HS-5 (cell line): ENCODE data around the gene SLC9A3.
"Not testable (repeated sequence)": the region's sequence is repeated elsewhere in the genome, so short reads cannot be mapped to it uniquely, and the experiment has no call there.

Source experiments
- DNase-seq: peaks from one replicate; pipeline ENCODE4 v3.0.0-alpha.2; 2012; ENCODE audit warnings: low read depth

The SLC9A3 gene

DNA sequence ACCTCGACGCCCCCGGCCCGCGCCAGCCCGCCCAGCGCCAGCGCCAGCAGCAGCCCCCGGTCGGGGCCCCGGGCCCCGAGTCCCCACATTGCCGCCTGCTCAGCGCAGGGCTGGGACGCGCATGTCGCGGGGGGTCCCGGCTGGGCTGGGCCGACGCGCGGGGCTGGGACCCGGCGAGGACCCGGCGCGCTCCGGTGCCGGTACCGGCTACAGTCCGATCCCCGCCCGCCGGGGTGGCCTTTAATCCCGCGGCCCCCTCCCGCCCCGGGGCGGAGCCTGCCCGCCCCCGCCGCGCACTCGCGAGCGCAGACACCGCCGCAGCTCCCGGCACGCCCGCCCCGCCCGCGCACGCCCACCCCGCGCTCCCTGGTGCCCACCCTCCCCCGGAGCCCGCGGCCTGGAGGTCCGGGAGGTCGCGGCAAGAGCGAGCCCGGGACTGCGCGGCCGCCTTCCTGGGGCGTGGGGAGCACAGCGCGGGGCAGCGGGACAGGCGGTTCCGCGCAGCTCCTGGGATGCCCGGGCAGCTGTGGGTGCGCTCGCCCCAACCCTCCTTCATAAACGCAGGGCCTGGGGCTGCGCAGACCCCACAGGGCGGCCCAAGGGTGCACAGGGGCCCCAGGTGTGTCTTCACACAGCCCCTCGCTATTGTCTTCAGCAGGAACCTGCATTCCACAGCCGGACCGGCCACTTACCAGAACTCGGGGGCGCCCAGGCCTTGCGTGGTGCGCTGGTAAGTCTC lies at the start of gene SLC9A3:
TSS of gene SLC9A3 (minus strand) at position 216 of the 739 bp plus-strand sequence.
- DNase-seq, result no peak

DNA sequence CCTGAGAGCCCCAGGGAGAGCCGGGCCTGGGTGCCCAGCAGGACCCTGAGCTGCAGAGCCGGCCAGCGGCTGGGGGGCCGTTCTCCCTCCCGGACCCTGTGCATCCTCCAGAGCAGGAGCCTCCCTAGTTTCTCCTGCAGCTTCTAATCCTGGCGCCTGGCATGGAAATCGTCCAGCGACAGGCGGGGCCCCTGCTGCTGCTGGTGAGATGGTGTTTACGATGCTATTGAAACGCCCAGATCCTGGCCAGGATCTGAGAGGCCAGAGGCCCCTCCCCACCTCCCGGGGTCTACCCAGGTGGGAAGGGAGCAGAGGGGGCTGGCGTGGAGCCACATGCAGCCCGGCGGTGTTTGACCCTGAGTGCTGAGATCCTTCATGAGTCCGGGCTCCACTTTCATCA lies 49.7 kb upstream of the SLC9A3 start:
- DNase-seq, result no peak

DNA sequence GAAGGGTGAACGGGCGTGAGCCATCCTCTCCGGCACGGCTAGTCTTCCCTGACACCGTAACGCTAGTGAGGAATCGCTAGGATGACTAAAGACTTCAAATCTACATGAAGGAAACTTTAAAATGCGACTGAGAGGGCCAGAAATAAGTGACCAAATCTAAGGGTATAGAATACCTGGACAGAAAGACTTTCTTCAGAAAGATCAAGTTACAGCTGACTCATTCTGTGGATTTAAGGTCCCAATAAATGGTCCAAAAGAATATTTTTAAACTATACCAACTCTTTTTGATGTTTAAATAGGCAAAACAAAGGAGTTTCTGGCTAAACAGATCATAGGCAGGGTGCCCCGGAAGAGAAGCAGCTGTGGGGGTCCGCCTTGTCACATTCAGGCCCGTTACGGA lies 49.0 kb upstream of the SLC9A3 start:
- DNase-seq, result no peak

DNA sequence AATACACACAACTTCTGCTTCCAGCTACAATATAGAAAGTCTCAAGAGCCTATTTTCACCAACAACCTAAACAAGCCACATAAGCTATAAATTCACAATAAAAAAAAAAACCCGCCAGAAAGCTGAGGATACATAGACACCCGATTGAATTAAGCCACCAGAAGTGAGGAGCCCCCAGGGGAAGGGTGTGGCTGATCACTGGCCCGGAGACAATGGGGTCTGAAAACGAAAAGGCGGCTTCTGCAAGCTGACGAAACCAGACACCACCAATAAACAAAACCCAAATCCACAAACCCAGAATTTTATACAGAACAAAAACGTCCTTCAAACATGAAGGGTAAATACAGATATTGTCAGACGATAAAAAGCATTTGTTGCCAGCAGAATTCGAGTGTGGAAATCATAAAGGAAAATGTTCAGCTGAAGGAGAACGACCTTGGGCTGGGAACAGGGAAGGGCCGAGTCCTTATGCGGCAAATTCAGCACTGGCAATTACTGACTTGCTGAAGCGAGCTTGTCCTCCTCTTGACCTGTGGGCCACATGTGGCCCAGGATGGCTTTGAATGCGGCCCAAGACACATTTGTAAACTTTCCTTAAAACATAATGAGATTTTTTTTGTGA lies 48.3 kb upstream of the SLC9A3 start:
- DNase-seq, result no peak

DNA sequence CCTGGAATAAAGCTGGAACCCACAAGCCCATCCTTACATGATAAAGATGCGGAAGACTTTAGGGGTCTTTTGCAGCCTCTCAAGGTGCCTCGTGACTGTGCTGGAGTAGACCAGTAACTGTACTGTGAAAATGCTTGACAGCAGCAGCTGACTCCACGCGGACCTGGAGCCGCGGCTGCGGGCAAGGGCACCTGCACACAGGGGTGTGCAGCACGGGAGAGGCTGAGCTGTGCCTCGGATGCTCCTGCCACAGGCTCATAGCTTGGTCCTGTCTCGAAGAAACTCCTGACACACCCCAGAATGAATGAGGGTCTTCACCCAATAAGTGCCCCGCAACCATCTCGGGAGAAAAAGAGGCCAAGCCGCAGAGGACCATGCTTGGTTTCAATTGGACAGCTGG lies 47.5 kb upstream of the SLC9A3 start:
- no peak for DNase-seq

DNA sequence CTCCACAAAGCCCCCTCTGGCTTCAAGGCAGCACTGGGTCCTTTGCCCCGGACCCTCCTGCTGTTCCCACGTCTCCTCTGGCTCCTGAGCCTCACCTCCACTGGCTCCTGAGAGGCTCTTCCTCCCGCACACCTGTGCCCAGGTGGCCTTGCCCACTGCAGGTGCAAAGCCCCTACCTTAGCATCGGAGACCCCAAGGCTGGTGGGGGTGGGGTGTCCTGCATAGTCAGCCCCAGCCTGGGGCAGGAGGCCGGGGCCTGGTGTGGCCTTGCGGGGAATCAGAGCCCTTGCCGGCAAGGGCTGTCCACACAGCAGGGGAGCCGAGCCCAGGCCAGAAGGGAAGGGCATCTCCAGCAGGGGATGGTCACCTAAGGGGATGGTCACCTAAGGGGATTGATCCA lies 46.6 kb upstream of the SLC9A3 start:
- no peak for DNase-seq

DNA sequence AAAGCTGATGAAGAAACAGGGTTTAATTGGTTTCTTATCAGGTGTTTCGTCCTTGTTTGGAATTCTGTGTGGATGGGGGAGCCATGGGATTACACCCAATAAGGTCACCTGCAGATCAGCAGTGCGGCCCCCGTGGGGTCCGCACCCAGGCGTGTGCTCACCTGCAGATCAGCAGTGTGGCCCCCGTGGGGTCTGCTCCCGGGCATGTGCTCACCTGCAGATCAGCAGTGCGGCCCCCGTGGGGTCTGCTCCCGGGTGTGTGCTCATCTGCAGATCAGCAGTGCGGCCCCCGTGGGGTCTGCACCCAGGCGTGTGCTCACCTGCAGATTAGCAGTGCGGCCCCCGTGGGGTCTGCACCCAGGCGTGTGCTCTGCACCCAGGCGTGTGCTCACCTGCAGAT lies 46.2 kb upstream of the SLC9A3 start:
- no peak for DNase-seq

DNA sequence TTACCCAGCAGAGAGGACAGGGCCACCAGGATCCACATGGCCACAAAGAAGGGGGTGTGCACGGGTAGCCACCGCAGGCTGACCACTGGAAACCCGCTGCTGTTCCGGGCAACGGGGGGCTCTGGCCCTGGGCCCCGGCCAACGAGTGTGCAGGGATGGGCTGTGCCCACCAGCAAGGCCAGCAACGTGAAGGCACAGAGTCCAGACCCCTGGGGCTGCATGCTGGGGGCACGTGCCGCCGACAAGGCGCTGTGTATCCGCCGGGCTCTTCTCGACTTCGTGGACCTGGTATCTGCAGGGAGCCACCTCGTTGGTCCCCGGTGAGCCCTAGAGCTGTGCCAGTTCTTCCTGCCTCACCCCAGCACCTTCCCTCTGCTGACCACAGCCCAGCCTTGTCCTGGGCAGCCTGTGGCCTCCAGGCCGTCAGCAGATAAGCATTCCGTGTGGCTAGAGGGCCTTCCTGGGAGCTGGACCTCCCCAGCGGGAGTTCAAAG lies 45.7 kb upstream of the SLC9A3 start:
- DNase-seq, result no peak

DNA sequence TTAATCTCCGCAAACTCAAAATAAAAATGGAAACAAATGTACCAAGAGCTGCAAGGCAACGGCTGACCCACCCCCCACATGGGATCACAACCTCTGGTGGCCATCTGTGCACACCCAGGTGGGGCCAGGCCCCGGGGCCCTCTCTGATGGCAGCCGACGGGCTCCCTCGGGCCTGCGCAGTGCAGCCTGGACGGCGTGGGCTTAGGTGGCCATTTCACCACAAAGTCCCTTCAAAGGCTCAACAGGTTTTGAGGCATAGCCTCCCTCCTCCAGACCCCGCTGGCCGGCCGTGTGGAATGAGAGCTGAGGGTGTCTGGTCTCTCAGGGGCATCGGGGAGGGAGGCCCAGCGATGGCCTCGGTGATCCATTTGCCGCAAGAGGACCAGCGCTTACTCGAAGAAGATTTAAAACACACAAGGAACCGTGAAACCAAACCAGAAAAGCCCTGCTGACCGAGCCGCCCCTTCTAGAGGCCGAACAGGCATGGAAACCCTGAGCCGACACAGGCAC lies 45.2 kb upstream of the SLC9A3 start:
- DNase-seq, result no peak

DNA sequence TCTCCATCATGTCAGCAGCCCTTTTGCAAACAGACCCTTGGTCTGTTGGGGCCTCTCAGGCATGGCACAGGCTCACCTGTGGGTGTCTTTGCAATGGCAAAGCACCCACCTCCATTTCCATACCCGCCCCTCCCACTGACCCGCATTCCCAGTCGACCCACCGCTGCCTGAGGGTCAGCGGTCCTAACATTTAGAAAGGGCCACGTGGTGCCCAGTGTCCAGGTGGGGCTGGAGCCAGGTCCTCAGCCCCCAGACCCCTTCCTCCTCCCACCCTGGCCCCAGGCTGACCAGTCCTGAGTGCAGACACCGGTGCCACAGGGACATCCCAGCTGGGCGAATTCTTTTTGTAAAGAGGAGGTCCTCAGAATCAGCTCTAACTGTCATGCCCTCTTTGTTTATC lies 44.6 kb upstream of the SLC9A3 start:
- DNase-seq, result no peak

DNA sequence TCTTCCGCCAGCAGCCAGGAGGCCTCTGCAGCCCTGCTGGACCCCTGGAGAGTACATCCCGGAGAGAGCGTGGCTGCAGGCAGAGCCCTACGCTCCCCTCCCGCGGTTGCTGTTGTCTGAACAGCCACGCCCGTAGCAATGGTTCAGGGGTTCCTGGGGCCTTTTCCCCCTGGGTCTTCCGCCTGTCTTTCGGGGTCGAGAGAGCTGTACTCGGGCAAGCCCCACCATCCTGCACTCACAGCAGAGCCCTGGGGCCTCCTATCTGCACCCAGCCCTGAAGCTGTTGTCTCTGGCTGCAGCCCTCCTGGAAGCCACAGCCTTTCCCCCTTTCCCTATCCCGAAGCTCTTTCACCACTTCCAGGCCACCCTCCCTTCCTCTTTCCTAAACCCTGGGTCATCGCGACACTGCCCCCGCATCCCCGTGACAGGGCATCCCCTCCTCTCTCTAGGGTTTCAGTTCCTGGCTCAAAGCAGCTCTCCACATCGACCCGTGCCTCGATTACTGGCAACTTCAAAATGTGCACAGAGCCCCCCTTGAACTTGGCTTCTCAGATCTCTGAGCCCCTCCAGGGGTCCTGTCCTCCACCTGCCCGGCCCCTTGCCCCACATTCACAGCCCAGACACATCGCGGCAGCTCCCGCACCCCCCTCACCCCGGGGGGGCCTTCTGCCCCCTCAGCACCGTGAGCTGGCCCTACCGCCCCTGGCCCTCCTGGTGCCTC lies 44.0 kb upstream of the SLC9A3 start:
- no peak for DNase-seq

DNA sequence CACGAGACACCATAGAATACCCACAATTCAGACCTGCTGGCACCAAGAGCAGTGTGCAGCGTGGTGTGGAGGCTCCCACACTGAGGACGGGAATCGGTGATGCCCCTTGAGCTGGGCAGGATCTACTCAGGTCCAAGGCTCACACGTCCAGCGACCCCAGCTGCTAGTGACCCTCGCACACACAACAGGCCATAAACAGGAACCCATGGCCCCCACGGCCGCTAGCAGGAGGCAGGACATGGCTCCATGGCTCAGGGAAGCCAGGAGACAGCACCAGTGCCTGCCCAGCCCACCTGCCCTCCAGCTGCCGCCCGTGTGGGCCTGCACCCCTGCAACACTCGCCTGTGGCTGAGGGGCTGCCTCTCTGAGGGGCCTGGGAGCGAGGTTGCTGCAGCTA lies 43.4 kb upstream of the SLC9A3 start:
- DNase-seq, result no peak

DNA sequence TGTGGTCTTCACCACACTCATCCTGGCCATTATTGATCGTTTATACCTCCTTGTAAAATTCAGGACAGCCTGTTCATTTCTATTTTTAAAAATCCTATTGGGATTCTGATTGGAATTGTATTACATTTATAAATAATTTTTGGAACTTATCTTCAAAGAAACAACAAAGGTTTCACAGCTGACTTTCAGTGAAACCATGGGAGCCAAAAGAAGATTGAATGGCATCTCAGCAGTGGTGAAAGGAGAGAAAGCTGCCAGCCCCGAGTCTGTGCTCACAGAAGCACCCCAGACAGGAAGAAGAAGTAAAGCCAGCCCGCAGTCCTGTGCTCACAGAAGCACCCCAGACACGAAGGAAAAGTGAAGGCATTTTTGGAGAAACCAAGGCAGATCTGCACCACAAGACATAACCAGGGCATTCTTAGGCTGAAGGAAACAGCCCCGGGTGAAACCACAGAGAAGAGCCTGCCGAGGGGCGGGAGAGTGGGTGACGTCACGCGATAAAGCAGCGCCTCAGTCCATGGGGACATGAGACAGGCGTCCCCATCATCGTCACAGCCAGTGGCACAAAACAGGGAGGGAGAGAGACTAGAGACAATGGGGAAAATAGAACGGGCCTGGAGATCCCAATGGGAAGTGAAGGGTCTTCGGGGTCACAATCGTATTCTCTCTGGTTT lies 42.5 kb upstream of the SLC9A3 start:
- DNase-seq, result no peak

DNA sequence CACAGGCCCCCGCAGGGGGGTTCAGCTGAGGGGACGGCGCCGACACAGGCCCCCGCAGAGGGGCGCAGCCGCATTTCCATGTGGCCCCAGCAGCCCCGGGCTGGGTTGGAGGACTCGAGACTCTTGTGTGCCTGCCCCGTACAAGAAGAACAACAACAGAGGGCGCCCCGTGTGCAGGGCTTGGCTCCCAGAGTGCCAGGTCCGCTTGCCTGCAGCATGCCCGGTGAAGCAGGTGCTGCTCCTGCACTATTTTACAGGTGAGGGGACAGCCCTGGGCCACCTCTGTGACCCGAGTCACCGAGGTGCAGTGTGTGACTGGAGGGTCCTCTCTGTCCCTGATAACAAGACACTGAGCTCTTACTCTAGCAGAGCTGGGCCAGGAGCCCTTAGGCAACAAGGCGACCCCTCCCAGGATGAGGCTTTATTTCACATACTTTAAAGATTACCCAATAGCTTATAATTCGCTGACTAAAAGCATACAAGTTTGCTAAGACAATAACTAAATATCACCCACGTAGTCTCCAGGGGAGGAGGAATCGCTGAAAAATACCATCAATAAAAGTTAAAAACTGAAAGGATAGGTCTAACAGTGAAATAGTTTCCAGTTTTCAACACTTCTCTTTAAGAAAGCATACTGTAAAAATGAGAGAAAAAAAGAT lies 41.7 kb upstream of the SLC9A3 start:
- DNase-seq, result no peak

DNA sequence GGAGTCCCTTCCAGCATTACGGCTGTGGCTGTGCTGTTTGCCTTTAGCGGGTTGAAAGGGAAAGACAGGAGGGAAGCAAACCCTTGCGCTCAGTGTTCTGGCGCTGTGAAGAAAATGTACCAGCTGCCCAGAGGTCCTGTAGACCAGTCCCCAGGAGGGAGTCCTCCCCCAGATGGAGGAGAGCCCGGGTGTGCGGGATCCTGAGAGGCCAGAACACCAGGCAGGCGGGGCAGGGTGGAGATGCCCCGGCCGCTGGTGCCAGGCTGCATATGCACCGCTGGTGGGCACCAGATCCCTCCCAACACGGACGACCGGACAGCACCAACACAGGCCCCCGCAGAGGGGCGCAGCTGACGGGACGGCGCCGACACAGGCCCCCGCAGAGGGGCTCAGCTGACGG lies 37.2 kb upstream of the SLC9A3 start:
- DNase-seq, result no peak

DNA sequence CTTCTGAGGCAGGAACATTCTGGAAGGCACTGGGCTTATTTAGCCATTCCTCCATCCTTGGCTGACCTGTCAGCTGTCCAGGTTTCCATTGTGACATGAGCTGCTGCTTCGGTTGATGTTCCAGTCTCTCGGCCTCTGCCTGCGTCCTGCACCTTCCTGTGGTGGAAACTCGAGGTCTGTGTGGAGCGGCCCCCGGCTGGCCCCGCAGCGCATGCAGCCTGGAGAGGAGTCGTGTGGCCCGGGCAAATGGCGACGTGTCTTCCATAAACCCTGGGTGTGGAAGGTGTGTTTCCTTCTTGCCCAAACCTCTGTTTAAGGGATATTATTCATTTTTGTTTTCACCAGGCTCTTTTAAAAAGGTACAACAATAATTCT lies 36.5 kb upstream of the SLC9A3 start:
- no peak for DNase-seq

DNA sequence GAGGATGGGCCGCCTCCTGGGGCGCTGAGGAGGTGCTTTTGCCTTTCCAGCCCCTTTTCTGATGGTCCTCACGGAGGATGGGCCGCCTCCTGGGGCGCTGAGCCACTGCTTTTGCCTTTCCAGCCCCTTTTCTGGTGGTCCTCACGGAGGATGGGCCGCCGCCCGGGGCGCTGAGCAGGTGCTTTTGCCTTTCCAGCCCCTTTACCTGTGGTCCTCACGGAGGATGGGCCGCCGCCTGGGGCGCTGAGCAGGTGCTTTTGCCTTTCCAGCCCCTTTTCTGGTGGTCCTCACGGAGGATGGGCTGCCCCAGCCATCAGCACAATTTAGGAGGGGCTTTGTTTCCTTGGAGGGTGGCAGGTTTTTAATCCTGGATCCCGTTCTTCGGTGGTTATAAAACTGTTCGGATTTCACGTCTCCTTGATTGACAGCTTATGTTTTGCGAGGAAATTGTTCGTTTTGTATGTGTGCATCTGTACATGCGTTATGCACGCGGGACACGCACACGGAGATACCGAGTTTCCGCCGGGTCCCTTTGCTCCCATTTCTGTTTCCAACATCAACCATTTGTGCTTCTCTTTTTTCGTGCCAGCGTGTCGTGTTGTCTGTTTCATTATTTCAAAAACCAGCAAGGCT lies 34.7 kb upstream of the SLC9A3 start:
- DNase-seq, result no peak

DNA sequence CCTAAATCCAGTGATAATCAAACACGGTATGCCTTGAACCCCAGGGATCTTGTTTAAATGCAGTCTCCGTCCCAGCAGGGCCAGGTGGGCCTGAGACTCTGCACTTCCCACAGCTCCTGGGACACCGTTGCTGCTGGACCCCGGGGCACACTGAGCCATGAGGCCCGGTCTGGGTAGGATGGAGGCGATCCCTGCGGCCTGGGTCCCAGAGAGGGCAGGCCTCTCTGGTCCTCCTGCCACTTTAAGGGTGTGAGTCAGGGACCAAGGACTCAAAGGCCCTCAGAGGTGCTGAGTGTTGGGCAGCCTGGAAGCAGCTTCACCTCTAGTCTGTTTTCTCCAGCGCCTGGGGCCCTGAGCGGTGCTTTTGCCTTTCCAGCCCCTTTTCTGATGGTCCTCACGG lies 34.1 kb upstream of the SLC9A3 start:
- DNase-seq, result no peak

DNA sequence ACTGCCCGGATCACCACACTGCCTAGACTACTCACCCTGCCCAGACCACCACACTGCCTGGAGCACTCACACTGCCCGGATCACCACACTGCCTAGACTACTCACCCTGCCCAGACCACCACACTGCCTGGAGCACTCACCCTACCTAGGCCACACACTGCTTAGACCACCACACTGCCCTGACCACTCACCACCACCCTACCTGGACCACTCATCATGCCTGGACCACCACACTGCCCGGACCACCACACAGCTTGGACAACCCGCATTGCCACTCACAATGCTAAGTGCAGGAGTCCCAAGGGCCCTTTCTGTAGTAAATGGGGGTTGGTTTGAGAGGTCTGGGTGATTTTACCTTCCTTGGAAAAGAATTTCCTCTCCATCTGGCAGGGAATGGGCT lies 33.7 kb upstream of the SLC9A3 start:
- DNase-seq, result not testable (repeated sequence)

DNA sequence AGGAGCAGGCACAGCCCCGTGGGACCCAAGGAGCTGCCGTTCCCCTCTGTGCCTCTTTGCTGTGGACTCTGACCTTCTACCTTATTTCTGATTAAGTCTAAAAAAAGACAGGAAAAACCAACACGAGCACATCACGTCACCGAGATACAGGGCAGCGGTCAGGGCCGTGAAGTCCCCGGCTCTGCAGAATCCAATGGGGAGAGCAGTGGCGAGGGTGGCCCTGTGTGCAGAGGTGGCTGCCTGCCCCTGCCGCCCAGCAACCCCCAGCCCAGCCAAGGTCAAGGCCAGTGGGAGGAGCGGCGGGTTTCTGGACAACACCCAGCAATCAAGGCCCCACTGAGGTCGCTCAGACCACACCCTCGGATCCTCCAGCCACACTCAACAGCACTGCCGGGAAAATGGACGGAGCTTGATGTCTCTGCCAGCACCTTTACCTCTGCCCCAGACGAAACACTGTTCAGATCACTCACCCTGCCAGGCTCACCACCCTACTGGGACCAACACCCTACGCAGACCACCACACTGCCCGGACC lies 32.7 kb upstream of the SLC9A3 start:
- no peak for DNase-seq

DNA sequence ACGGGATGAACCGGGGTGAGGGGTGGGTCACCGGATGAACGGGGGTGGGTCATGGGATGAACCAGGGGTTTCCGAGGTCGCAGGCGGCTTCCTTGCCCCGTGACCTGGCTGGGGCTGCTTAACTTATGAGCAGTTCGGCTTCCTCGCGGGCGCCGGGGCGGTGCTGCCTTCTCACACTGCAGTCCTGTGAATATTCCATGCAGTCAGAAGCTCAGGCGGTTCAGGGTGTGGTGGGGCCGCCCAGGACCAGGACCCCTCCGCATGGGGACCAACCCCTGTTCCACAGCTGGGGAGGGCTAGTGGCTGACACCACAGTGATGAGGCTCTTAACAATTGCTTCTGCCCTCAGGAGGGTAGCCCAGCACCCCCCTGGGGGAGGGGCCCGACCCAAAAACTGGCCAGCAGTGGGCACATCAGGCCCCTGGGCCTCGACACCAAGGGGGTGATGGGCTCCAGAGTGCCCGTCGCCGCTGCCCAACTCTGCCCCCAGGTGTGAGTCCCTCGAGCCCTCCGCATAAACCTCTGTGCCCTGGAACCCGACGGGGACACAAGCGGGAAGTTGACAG lies 30.9 kb upstream of the SLC9A3 start:
- DNase-seq, result no peak
